Measurements from ENCODE around the gene DOCK1.

The DOCK1 gene

GRCh38 chr10:126955934-126956711 lies 50.9 kb downstream of the DOCK1 start:
- DNase-seq, result no peak

DNA sequence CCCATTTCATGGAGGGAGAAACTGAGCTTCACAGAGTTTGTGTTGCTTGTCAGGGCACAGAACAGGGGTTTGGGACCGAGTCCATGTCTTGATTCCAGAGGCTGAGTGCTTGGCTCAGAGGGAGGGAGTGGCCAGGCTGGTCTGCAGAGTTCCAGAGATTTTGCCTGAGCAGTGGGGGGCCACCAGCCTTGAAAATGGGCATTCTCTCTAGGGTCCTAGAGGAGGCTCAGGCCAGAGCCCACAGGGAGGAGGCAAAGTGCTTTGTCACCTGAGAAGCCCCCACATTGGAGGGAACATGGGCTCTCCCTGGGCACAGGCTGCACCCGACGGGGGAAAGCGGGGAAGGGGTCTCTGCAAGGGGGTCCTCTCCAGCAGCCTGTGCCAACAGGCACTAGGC lies 51.5 kb downstream of the DOCK1 start:
- no peak for DNase-seq

GRCh38 chr10:126957111-126957510 lies 51.9 kb downstream of the DOCK1 start:
- DNase-seq, result no peak

DNA sequence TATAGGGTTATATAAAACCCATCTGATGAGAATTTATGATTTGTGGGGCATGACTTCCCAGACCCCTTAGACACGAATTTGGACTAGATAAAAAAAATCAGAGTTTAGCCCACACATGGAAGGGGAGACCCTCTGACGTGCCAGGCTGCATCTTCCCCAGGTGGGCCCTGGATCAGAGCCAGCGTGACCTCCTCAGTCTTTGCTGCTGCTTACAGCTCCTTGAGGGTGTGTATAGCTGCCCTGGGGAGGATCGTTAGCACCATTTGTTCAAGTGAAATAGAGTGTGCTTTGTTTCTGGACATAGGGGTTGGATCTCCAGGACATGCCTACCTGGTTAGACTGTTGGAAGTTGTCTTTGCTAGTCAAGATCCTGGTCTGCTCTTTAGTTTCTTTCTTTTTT lies 54.2 kb downstream of the DOCK1 start:
- no peak for DNase-seq

- no peak for DNase-seq
These were observed 54.9 kb downstream of the DOCK1 start for GRCh38 chr10:126959906-126960685.

GRCh38 chr10:126963354-126963753 lies 58.1 kb downstream of the DOCK1 start:
- DNase-seq, result no peak

GRCh38 chr10:126964190-126964589 lies 59.0 kb downstream of the DOCK1 start:
- no peak for DNase-seq

DNA sequence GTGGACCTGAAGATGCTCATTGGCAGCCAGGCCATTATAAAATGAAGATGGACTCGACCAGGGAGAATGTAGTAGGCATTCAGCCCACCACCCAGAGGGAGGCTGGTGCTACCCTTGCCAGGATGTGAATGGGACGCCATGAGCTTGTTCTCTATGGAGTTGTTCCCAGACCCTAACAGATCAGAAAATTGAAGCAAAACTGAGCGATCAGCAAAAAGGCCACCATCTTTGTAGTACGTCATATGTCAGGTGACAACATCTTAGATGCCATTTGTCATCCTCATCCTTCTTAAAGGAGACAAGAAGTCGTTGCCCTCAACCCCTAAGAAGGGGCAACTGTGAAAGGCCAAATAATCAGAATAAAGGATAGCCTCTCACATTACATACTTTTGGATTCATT lies 61.7 kb downstream of the DOCK1 start:
- DNase-seq, result no peak

DNA sequence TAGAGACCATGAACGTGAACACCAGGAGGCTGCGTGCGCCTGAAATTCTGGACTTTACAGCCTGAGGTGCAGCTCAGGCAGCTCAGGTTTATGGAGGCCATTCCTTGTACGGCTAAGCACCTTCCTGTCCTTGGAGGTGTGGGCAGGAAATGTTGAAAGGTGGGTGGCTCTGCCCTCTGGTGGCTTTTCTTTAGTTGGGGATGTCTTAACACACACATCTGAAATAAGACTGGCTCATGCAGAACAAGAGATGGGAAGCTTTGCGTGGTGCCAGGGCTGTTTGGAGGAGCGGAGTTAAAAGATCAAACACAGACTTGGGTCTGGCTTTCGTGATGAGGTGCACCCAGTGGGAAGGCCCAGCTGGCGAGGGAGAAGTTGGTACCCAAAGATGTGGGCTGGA lies 64.1 kb downstream of the DOCK1 start:
- no peak for DNase-seq

DNA sequence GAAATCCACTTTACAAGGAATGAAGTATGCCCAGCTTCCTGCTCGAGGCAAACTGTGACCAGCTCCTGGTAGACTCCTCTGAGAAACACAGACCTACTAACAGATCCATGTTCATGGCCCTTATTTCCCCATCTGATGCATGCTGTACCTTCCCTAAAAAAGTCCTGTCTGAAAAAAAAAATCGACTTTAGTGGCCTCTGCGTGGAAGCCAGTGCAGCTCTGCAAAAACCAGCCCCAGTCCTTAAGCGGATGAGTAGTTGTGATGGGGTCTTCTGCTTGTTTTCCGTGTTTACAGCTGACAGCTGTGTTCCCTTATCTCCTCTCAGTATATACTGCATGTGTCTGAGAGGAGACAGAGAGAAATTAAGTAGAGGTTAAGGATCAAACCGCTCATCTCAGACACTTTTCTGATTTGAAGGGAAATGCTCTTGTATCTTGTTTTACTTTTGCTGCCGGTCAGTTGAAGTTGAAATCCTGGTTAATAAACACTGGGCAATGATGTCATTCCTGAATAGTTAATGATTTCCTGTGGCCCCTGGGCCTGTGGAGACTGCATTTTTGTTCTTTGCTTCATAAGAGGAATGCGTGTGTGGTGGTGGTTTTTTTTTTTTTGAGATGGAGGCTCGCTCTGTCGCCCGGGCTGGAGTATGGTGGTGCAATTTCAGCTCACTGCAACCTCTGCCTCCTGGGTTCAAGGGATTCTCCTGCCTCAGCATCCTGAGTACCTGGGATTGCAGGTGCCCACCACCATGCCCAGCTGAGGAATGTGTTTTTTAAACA lies 67.6 kb downstream of the DOCK1 start:
- DNase-seq, result no peak

DNA sequence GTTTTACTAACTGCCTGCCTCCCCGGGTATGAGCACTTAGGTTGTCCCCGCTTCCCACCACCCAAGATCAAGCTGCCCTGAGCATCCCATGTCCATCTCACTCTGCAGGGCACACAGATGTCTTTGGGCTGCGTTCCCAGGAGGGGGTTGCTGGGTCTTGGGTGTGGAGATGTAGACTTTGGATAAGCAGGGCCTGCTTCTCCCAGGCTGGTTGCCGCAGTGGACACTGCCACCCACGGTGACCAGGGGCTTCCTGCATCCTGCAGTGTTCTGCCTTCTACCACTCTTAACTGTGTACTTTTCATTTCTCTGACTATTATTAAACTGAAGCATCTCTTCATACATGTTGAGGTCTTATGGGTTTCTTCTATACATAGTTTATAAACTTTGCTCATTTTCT lies 70.0 kb downstream of the DOCK1 start:
- no peak for DNase-seq

GRCh38 chr10:126977216-126977615 lies 72.0 kb downstream of the DOCK1 start:
- DNase-seq, result no peak

GRCh38 chr10:126979311-126979710 lies 74.1 kb downstream of the DOCK1 start:
- no peak for DNase-seq

- no peak for DNase-seq
These were observed 88.0 kb downstream of the DOCK1 start for GRCh38 chr10:126993208-126993607.

DNA sequence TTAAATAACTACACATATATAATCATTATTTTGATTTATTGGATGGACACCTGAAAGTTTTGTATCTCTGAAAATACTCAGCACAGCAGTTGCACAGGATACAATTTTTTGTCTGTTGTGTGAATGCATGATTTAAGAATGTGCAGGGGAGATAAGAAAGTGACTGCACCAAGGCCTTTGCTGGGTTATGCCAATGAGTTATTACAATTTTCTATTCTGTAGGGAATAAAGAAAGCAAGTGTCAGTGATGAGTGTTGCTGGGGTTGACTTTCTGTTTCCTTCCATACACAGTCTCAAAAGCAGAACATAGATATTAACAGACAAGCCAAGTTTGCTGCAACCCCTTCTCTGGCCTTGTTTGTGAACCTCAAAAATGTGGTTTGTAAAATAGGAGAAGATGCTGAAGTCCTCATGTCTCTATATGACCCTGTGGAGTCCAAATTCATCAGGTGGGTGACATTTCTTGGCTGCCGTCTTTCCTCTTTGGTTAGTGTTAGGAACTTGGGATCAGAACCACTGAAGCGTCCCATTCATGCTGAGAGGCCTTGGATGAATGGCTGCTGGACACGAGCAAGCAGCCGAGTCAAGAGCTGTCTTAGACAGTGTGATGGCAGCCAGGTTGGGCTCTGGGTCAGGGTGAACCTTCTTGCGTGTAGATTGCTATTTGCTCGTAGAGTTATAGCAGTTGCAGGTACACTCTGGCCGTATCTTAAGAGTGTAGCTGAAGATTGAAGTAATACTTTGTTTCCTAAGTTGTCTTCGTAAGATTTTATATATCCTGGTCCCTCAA lies 92.8 kb downstream of the DOCK1 start:
- no peak for DNase-seq

GRCh38 chr10:127000598-127000997 lies 95.4 kb downstream of the DOCK1 start:
- no peak for DNase-seq

DNA sequence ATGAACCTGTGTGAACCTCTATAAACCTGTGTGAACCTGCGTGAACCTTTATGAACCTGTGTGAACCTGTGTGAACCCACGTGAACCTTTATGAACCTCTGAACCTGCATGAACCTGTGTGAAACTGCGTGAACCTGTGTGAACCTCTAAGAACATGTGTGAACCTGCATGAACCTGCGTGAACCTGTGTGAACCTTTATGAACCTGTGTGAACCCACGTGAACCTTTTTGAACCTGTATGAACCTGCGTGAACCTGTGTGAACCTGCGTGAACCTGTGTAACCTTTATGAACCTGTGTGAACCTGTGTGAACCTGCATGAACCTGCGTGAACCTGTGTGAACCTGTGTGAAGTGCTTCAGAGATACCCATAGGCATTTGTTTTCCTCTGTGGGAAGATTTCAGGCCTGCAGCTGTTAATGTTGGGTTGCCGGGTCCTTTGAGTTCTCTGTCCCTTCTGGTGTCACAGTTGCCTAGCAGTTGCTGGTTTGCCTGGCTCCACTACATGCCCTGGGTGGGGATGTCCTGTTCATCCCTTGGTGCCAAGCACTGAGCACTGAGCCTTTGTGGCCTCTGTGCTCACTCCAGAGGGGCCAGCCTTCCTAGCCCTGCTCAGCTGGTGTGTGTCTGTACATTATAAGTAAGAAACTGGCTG lies 97.9 kb downstream of the DOCK1 start:
- no peak for DNase-seq

DNA sequence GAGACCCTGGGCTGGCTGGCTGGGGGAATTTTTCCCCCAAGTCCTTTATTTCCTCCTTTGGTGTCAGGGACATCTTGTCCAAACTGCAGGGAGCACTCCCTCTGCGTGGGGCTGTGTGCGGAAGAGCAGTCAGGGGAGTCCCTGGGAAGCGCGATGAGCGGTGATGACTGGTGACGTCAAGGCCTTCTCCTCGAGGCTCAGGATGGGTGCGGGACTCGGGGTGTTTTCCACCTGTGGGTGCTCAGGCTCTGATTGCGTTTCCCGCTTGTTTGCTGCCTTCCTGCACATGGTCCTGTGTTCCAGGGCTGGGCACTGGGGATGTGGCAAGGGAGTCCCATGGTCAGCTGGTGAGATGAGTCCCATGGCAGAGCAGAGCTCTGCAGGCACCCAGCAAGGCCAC lies 101.2 kb downstream of the DOCK1 start:
- DNase-seq, result no peak

DNA sequence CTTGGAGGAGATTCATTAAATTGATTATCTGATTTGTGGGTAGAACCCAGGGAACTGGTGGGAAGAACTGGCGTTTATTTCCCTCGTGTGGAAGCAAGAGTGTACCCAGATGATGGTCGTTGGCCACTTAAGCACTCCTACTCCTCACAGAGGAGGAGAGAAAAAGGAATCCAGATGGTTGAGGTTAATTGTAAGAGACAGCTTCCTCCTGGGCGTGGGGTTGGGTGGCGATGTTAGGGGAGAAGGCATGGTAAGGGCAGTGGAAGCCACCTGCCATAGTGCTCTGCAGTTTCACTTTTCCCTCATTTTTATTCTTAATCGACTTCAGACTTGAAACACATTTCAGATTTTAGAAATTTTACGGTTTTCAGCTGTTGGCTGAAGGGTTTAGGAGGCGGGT lies 104.1 kb downstream of the DOCK1 start:
- no peak for DNase-seq

DNA sequence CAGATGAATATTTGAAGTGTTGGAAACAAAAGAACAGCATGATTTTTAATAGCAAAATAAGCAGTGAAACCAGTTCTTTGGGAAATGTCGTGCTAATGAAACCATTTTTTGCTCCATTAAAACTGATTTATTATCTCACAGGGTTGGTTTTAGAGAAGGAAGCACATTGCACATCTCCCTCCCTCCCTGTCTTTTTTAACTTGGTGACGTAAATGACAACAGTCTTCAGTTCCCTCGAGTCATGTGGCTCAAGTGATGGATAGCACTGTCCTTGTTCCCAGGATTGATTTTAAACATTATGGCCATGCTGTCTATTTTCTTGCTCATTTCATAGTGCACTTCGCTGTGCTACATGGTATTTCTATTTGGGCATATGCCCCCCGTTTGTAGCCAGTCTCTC lies 105.9 kb downstream of the DOCK1 start:
- no peak for DNase-seq

DNA sequence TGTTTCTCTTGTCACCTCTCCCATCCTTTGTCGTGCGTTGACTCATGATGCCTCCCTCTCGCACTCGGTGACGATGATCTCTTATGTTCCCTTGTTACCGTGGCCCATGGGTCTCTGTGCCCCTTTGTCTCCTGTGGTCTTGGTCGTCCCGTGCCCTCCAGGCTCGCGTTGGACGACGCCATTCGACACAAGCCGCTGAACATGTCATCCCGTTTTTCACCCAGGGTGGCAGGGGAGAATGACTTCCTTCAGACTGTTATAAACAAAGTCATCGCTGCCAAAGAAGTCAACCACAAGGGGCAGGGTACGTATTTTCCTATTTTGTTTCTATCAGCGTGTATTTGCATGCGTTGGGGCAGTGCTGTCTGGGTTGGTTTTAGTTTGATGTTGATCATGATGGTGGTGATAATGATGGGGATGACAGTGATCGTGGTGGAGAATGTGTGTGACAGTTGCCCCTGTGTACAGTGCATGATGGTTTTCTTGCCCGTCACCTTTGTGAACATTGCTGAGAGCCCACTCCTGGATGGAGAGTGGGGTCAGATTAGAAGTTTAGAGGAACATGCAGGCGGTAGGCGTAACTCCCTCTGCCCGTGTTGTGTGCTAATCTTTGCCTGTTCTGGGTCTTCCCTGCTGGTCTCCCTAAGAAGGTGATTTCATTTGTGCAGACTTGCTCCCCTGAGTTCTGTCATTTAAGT lies 107.0 kb downstream of the DOCK1 start:
- no peak for DNase-seq

DNA sequence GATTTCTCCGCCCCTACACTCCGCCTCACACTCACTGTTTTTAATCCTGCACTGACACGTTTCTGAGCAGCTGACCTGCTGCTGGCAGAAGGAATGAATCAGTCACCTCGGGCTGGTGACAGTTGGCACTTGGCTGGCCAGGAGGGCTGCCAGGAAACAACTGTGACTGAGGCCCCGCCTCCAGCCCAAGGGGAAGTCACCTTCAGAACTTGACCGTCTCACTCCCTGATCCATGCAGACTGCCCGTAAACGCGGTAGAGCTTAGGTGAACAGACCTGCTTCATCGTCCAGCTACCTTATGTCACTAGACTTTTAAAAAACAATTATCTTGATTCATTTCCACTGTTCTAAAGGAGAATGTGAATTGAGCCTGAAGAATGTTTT lies 107.5 kb downstream of the DOCK1 start:
- no peak for DNase-seq
